NCI-H2196 treated with DMSO at 0.1 percent for 48 hours (cell line): Measurements from ENCODE around the gene SND1.

Experiments used
- DNase-seq: peaks from one replicate; lab custom pipeline; 2025; ENCODE audit not compliant: unreplicated experiment; lab: John Stamatoyannopoulos, UW

The SND1 gene

DNA sequence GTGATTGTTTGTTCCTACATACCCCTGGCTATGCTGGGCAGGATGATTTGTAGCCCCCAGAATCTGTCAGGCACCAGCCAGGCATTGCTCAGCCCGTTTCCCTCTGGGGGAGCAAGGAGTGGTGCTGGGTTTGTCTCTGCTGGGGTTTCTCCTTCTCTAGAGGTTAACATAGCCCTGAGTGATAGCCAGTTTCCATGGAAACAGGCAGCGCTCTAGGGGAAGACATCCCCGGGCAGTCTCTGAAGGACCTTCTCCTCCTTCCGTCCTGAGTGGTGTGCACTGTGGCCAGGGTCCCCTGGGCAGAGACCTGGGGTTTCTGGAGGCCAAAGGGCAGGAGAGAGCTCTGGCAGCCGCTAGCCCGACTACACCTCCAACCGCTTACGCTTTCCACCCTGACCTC, 429.8 kb downstream of the SND1 start:
- no peak for DNase-seq

DNA sequence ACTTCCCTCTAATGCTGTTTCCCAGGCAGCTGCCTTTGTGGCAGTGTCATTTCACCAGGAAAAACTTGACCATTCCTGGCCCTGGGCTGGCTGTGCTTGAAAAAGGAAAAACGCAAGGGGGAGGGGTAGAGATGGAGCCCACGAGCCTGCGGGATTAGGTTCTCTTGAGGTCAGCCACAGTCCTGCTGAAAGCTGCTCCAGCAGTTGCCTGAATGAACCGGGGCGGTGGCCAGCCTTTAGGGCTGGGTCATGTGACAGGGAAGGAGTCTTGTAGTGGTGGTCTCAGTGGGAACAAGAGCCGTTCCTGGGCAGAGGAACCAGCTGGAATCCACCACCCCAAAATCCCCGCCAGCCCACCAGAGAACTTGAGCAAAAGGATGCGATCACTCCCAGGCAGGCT, 430.4 kb downstream of the SND1 start:
- DNase-seq: no peak

GRCh38 chr7:128084896-128085608, 433.1 kb downstream of the SND1 start:
- no peak for DNase-seq

- DNase-seq: no peak
These were observed 438.5 kb downstream of the SND1 start for GRCh38 chr7:128090492-128090891.

DNA sequence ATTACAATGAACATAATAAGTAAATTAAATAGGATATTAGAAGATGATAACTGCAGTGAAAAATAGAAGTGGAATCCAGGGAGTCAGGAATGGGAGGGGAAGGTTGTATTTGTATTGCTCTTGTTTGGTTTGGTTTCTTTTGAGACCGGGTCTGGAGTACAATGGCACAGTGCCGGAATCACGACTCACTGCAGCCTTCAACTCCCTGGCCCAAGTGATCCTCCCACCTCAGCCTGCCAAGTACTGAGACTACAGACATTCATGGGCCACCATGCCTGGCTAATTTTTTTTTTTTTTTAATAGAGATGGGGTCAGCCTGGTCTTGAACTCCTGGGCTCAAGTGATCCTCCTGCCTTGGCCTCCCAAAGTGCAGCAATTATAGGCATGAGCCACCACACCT, 439.1 kb downstream of the SND1 start:
- DNase-seq: no peak

- no peak for DNase-seq
These were observed 440.2 kb downstream of the SND1 start for GRCh38 chr7:128092221-128092620.

GRCh38 chr7:128093614-128094570, 441.9 kb downstream of the SND1 start:
- peak; percentile 23 for DNase-seq

GRCh38 chr7:128094686-128095085, 442.7 kb downstream of the SND1 start:
- no peak for DNase-seq

DNA sequence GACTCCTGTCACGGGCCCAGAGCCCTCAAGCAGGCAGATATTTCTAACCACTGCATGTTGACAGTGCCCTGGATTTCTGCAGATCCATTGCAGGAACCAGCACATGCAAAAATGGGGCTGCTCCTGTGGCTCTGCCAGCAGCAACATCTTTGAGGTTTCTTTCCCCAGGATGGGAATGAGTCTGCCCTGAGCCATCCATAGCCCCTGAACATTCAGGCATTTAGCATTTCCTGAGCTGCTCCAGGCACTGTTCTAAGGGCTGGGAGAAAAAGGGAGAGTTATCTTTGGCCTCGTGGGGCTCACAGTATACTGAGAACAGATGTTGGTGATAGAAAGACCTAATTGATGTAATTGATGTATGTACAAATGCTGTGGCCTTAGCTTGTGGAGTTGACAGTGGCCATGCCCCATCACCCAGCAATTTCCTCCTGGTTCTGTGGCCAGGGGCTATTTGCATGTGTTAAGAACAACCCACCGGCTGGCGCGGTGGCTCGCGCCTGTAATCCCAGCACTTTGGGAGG, 445.3 kb downstream of the SND1 start:
- DNase-seq: no peak

- DNase-seq: no peak
These were observed 446.6 kb downstream of the SND1 start for GRCh38 chr7:128098629-128099028.

DNA sequence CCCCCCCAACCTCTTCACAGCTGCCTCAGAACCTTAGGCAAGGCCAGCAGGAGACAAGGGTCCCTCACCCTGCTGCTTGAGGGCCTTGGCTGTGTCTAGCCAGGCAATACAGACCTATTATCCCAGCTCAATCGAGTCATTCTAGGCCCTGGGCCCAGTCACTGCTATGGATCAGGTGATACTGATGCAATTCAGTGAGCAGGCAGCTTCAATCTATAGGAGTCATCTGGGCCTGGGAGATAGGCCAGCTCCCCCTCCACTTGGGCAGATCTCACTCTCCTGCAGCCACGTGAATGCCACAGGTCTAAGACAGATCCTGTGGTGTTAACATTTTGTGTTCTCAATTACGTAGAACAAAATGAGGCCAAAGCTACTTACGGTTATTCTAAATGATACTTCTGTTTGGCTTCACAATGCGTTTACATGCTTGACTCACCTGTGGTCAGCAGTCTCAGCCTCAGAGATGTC, 447.2 kb downstream of the SND1 start:
- DNase-seq: no peak

- DNase-seq: no peak
These were observed 448.4 kb downstream of the SND1 start for GRCh38 chr7:128100225-128100948.

- no peak for DNase-seq
These were observed 449.1 kb downstream of the SND1 start for GRCh38 chr7:128100949-128101713.

DNA sequence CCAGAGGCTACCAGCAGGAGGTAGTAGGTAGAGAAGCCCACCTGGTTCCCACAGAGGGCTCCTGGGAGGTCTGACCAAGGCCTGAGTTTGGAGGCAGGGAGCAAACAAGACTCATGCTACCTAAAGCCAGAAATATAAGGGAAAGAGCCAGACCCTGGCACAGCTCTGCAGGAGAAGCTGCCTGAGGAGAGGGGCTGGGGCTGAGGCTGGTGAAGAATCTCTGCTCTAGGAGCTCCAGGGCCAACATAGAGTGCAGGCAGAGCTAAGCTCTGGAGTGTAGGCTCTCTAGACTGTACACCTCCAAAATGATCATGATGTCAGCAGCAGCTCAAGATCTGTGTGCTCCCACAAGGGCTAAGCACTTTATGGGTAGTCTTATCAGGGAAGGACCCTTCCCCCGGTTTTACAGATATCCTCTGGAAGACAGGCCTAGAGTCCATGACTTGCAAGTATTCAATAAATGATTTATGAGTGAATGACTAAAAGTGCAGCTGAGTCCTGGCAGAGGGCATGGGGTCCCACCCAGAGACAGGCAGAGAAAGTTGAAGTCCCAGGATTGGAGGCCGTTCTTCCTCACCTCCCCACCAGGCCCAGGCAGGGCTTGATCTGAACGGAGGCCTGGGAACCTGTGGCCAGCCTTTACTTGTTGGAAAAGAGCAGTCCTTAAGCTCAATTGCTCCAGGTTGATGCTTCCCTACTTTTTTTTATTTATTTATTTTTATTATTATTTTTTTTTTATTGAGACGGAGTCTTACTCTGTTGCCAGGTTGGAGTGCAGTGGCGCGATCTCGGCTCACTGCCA, 450.7 kb downstream of the SND1 start:
- no peak for DNase-seq

DNA sequence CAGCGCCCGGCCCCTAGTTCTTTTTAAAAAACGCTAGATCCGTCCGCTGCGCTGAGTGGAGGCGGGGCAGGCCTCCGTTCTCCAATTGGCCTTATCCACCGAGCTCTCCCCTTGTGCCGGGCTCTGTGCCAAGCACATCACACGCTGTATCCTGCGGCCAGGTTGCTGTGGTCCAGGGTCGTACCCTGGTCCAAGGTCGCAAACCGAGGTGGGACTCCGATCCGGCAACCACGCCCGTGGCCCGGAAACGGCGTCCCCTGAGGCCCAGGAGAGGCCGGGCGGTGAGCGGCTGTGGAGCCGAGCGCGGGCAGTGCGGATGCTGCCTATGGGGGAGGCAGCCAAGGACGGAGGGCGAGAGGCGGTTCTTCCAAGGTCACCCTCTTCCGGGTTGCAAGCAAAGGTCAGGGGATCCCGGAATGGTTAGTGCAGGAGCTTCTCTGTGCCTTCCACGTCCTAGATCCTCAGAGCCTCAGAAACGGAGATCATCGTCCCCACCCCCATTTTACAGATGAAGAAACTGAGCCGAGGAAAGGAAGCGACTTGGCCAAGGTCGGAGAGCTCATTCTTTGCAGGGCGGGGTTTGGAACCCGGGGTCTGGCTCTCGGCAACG, 451.6 kb downstream of the SND1 start:
- DNase-seq: no peak

GRCh38 chr7:128104108-128104742, 452.2 kb downstream of the SND1 start:
- DNase-seq: no peak

DNA sequence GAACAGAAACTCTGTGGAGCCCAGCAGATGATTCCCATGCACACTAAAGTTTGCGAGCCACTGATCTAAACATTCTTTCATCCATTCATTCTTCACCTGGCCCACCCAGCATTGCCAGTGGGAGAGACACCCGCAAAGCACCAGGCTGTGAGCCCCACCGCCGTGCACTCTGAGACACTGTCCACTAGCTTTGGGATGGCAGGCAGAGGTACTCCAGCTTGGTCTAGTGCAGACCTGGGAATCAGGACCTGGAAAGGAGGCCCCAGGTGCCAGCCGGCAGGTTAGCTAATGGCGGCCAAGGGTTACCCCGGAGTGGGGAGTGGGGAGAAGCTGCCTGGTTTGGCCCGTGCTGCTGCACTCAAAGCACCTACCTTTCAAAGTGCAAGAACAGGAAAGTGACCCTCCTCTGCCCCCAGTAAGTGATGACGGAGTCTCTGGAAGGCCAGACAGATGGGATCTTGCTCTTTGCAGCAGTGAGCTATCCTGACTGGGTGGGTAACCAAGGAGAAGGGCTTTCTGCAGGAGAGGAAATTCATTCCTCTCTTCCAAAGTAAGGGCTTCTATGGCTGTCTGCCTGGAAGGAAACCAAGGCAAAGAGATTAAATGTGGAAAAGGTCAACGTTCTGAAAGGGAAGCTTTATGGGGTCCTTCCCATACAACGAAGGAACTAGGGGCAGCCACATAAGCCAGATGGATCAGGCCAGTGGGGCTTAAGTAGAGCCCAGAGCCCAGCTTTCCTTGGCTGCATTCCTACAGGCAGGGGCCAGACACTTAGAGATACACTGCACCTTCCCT, 453.4 kb downstream of the SND1 start:
- no peak for DNase-seq

GRCh38 chr7:128106821-128107220, 454.8 kb downstream of the SND1 start:
- no peak for DNase-seq
